Measurements from ENCODE around the gene DMRT2. TPM values are rescaled to one million over a fixed set of nuclear protein-coding genes. Genes with fewer than 3 reads are reported as not detected.

DMRT2 gene
- total RNA-seq, 4 donors from 2014 or later, result 3.1 to 11.7 (median 6.4) TPM

DNA sequence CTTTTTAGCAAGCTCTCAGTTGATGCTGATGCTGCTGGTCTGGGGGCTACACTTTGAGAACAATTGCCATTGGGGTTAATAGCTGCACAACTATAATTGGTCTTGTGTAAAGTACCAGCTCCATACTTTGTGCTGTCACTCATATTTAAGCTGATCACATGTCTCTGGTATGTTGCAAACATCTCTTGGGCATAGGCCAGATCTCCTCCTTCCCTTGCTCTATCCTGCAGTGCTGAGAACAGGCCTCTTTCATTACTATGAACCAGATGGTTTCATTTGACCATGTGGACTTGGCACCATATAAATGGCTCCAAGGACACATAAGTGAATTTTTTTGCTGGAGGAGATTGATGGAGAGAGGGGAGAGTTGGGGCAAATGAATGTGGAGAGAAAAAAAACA lies 48.4 kb downstream of the DMRT2 start:
- DNase-seq (ENCODE audit: low spot score in 2 of 2), result no peak
- Histone ChIP-seq H3K27ac (no peak overlapping the region), H3K36me3 (no peaks in the 10 kb centered on the region), H3K27me3 (no peaks in the 10 kb centered on the region), H3K4me1 (no peaks in the 10 kb centered on the region), H3K4me3 (no peak overlapping the region), H3K9me3 (peaks cover 0 to 2% (median 0%) of the 10 kb centered on the region in 4 donors)
- TF ChIP-seq POLR2A (IDR thresholded peaks at IDR 0.05) (no peak), EP300 (IDR thresholded peaks at IDR 0.05) (no peak)
- TF ChIP-seq, protein P1, sequence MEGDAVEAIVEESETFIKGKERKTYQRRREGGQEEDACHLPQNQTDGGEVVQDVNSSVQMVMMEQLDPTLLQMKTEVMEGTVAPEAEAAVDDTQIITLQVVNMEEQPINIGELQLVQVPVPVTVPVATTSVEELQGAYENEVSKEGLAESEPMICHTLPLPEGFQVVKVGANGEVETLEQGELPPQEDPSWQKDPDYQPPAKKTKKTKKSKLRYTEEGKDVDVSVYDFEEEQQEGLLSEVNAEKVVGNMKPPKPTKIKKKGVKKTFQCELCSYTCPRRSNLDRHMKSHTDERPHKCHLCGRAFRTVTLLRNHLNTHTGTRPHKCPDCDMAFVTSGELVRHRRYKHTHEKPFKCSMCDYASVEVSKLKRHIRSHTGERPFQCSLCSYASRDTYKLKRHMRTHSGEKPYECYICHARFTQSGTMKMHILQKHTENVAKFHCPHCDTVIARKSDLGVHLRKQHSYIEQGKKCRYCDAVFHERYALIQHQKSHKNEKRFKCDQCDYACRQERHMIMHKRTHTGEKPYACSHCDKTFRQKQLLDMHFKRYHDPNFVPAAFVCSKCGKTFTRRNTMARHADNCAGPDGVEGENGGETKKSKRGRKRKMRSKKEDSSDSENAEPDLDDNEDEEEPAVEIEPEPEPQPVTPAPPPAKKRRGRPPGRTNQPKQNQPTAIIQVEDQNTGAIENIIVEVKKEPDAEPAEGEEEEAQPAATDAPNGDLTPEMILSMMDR (IDR thresholded peaks at IDR 0.05), result no peak

DNA sequence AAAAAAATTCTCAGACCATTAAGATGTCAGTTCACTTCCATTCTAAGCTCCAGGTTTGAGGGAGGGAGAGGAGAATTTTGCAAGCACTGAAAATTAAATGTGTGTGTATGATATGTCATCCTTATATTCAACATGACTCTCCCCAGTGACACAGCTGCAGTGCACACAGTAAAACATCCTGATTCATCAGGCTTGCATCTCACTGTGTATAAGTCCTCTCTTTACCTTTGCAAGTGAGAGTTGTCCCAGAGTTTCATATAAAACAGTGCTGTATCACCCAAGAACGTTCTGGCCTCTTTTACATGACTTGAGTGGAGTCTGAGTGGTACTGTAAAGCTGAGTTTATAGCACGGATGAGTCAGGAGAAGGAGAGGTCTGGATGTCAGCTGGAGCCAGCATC lies 50.0 kb downstream of the DMRT2 start:
- peaks cover 0 to 9% (median 0%) of the 10 kb centered on the region in 4 donors for H3K9me3 ChIP-seq
- 60 to 65% methylated on average over 2 of the region's 2 CpGs for WGBS, 2 donors
- no peaks in the 10 kb centered on the region for H3K27me3 ChIP-seq
- TF ChIP-seq POLR2A (IDR thresholded peaks at IDR 0.05) (no peak), EP300 (IDR thresholded peaks at IDR 0.05) (no peak)
- TF ChIP-seq, protein P1 (IDR thresholded peaks at IDR 0.05), result no peak
- H3K4me3 ChIP-seq, result no peak overlapping the region
- H3K36me3 ChIP-seq, result no peaks in the 10 kb centered on the region
- no peak for DNase-seq (ENCODE audit: low spot score in 2 of 2)
- no peak overlapping the region for H3K27ac ChIP-seq
- H3K4me1 ChIP-seq, result no peaks in the 10 kb centered on the region

DNA sequence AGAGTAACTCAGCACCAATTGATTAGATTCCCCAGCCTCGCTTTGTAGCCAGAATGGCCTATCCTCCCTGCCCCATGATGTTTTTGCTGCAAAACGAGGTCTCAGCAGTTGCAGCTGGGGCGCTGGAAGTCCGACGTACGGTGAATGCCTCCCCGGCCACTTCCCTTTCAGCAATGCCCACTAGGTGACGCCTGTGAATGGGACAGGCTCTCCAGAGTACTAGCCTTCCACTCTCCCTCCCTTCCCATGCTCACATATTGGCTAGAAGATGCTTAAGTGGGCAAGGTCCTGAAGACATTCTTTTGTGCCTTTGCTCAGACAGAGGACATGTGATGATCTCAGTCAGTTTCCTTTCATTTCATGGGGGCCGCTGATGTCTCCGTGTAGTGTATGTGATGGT lies 50.8 kb downstream of the DMRT2 start:
- H3K27me3 ChIP-seq, result no peaks in the 10 kb centered on the region
- no peak for TF ChIP-seq EP300 (IDR thresholded peaks at IDR 0.05)
- TF ChIP-seq, protein P1 (IDR thresholded peaks at IDR 0.05), result peak in 1 of 5 experiments; percentile 16
- H3K36me3 ChIP-seq, result no peaks in the 10 kb centered on the region
- no peak overlapping the region for H3K4me3 ChIP-seq
- peak in 1 of 2 donors; percentile 41 for DNase-seq (ENCODE audit: low spot score in 2 of 2)
- WGBS, 2 donors, result 17 to 23% methylated on average over 10 of the region's 10 CpGs
- no peak overlapping the region for H3K27ac ChIP-seq
- peaks cover 0 to 15% (median 0%) of the 10 kb centered on the region in 4 donors for H3K9me3 ChIP-seq
- no peaks in the 10 kb centered on the region for H3K4me1 ChIP-seq

DNA sequence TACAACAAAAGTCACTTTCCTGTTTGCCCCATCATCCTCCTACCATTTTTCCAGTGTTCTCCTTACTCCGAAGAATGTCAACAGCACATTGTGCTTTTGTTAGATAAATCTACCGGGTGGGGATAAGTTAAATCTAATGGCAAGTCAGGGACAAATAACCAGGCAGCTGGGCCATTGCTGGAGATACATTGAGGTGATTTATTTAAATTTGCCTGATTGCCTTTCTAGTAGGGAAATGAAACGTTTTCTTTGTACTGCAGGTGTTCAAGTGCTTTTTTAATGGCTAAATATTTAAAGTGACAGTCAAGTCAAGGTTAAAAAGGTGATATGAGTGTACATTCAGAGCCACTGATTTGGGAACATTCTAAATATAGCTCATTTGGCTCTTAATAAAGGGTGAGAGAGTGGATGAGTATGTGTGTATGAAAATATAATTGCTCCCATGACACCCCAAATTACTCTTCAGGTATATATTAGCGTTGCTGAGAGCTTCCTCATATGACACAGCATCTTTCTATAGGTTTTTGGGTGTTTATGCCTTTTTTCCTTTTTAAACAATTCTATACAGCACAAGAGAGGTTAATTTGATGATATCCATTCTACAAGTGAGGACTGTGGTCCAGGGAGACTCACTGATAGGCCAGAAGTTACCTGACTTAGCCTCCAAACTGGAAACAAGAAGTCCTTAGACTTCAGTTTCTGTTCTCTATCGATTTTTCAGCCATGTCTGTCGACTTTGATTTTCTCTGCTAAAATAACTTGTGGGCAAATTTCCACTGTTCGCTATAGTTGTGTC lies 51.9 kb downstream of the DMRT2 start:
- H3K27ac ChIP-seq, result no peak overlapping the region
- no peaks in the 10 kb centered on the region for H3K27me3 ChIP-seq
- no peak for DNase-seq (ENCODE audit: low spot score in 2 of 2)
- no peaks in the 10 kb centered on the region for H3K4me1 ChIP-seq
- TF ChIP-seq EP300 (IDR thresholded peaks at IDR 0.05) (no peak), POLR2A (IDR thresholded peaks at IDR 0.05) (no peak)
- TF ChIP-seq, protein P1 (IDR thresholded peaks at IDR 0.05), result no peak
- H3K36me3 ChIP-seq, result no peaks in the 10 kb centered on the region
- 57 to 67% methylated on average over 7 of the region's 7 CpGs for WGBS, 2 donors
- H3K9me3 ChIP-seq, result peaks cover 0 to 15% (median 0%) of the 10 kb centered on the region in 4 donors
- H3K4me3 ChIP-seq, result no peak overlapping the region

DNA sequence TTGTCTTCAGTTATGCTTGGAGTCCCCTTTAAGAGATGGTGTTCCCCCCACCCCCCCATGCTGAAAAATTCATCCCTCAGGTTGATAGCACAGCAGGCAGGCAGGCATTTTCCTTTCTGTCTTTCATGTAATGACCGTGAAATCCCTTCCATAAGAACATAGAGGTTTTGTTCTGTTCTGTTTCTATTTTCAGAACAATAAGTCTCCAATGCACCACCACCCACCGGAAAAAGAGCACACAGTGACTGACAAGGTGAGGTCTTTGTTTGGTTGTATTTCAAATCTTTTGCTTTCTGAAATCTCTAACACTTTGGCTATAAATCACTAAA lies 52.4 kb downstream of the DMRT2 start:
- H3K4me1 ChIP-seq, result no peaks in the 10 kb centered on the region
- 17 to 33% methylated on average over 2 of the region's 2 CpGs for WGBS, 2 donors
- H3K36me3 ChIP-seq, result no peaks in the 10 kb centered on the region
- no peak overlapping the region for H3K27ac ChIP-seq
- peaks cover 0 to 16% (median 0%) of the 10 kb centered on the region in 4 donors for H3K9me3 ChIP-seq
- DNase-seq (ENCODE audit: low spot score in 2 of 2), result no peak
- TF ChIP-seq, protein P1 (IDR thresholded peaks at IDR 0.05), result no peak
- TF ChIP-seq EP300 (IDR thresholded peaks at IDR 0.05) (no peak), POLR2A (IDR thresholded peaks at IDR 0.05) (no peak)
- H3K27me3 ChIP-seq, result no peaks in the 10 kb centered on the region
- H3K4me3 ChIP-seq, result no peak overlapping the region

Small RNAs within 50 kb of the gene (small RNA-seq; reads per million reads assigned to genes)
- gene RNU6-1073P, result not detected

Other genes starting within 250 kb of the DMRT2 start
- not detected for gene DMRT1, start 208.7 kb upstream of the DMRT2 start, total RNA-seq
- gene DMRT3, start 73.7 kb upstream of the DMRT2 start, total RNA-seq, result under 1 TPM; 0.22 to 0.42 (median 0.35) TPM

Measured in tibial nerve (tissue), 4 donors.